Glutamatergic neuron (in vitro differentiated cells): ENCODE measurements around the gene TSPAN18. TPM values are rescaled to one million over a fixed set of nuclear protein-coding genes. Genes with fewer than 3 reads are reported as not detected.

ENCODE experiments used
- DNase-seq: peaks from one replicate; pipeline ENCODE4 v3.0.0; 2022
- H3K27ac Mint-ChIP-seq: one replicate; pipeline ENCODE4 v1.8.0; 2020; ENCODE audit warnings: mild to moderate bottlenecking, mixed read lengths, inconsistent platforms; ENCODE audit not compliant: unreplicated experiment
- H3K27me3 Mint-ChIP-seq: one replicate; pipeline ENCODE4 v1.8.0; 2020; ENCODE audit warnings: mild to moderate bottlenecking, moderate library complexity, mixed read lengths, inconsistent platforms; ENCODE audit not compliant: unreplicated experiment
- H3K36me3 Mint-ChIP-seq: one replicate; pipeline ENCODE4 v1.8.0; 2020; ENCODE audit warnings: mild to moderate bottlenecking, mixed read lengths, inconsistent platforms; ENCODE audit not compliant: unreplicated experiment
- H3K4me1 Mint-ChIP-seq: one replicate; pipeline ENCODE4 v1.8.0; 2020; ENCODE audit warnings: mild to moderate bottlenecking, low read depth, mixed read lengths, inconsistent platforms; ENCODE audit not compliant: unreplicated experiment
- H3K4me3 Mint-ChIP-seq: one replicate; pipeline ENCODE4 v1.8.0; 2020; ENCODE audit warnings: mild to moderate bottlenecking, mixed read lengths, inconsistent platforms; ENCODE audit not compliant: unreplicated experiment
- H3K9me3 Mint-ChIP-seq: one replicate; pipeline ENCODE4 v1.8.0; 2020; ENCODE audit warnings: mild to moderate bottlenecking, moderate library complexity, mixed read lengths, inconsistent platforms; ENCODE audit not compliant: unreplicated experiment
- CTCF ChIP-seq: fragments of 200-600 bp; sonication (generic); IDR thresholded peaks from one replicate; pipeline ENCODE4 v1.5.0; 2021; ENCODE audit not compliant: partially characterized antibody, unreplicated experiment
- total RNA-seq: library from RNA; stranded (reverse); fragmentation: NEBNext Ultra II Directional; extraction: Animal tissue kit (Norgen Biotek cat#: 25700); gene quantifications from one replicate; pipeline ENCODE4 v1.2.1, GENCODE V29; 2021; ENCODE audit not compliant: unreplicated experiment

The TSPAN18 gene
- total RNA-seq, 1 donor from 2014 or later, result 80.4 TPM

DNA sequence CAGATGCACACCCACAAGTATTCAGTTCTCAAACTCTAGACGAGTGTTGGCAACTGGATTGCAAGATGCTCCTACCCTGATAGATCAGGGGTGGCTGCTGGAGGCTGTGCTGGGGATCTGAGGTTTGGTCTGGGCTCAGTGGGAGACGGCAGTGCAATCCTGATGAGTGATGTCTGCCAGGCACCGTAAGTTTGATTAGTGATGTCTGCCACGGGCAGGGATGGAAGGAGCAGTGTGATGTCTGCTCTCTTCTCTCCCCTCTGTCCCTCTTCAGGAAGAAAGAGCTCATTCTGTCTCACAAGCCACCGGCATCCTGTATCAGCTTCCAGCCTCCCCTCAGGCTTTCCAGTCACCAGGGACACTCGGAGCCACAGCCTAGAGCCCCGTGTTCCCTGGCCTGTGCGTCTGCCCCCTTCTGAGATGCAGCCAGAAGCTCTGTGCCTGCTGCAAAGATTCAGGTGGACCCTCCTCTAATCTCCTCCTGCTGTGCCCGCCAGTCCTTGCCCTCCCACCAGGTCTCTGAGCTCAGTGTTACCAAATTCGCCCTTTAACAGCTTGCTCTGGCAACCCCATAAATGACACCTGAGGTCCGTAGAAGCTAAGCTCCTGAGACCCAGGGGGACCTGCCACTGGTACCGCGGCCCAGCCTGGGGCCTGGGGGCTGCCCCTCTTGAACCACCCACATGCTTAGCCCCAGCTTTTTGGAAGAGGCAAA is 204.0 kb downstream of the TSPAN18 start:
- H3K27me3 Mint-ChIP-seq, result peaks cover 25% of the 10 kb centered on the region
- peak overlapping the region; percentile 80 for H3K27ac Mint-ChIP-seq
- no peak for DNase-seq
- H3K4me1 Mint-ChIP-seq, result peaks cover 43% of the 10 kb centered on the region
- H3K9me3 Mint-ChIP-seq, result peaks cover 35% of the 10 kb centered on the region
- TF ChIP-seq CTCF, result no peak
- no peak overlapping the region for H3K4me3 Mint-ChIP-seq
- H3K36me3 Mint-ChIP-seq, result peaks cover 5% of the 10 kb centered on the region

DNA sequence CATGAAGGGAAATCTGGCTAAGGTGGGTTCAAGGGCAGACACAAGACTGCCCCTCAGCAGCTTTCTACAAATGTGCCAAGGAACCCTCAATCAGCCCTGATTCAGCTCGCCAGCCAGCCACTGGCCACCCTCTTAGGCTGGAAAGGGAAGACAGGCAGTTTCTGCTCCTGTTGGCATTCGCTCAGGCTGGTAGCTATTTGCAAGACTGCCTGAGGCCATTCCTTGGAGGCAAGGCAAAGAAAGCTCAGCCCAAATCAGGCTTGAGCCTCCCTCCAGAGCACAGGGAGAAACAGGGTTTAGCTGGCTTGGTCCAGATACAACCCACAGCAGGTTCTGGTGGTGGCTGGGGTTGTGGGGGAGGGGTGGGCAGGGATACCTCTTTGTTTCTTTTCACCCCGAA is 204.7 kb downstream of the TSPAN18 start:
- no peak for TF ChIP-seq CTCF
- peaks cover 48% of the 10 kb centered on the region for H3K4me1 Mint-ChIP-seq
- peaks cover 5% of the 10 kb centered on the region for H3K36me3 Mint-ChIP-seq
- H3K4me3 Mint-ChIP-seq, result no peak overlapping the region
- peaks cover 37% of the 10 kb centered on the region for H3K9me3 Mint-ChIP-seq
- no peak overlapping the region for H3K27ac Mint-ChIP-seq
- H3K27me3 Mint-ChIP-seq, result peaks cover 25% of the 10 kb centered on the region
- DNase-seq, result no peak

DNA sequence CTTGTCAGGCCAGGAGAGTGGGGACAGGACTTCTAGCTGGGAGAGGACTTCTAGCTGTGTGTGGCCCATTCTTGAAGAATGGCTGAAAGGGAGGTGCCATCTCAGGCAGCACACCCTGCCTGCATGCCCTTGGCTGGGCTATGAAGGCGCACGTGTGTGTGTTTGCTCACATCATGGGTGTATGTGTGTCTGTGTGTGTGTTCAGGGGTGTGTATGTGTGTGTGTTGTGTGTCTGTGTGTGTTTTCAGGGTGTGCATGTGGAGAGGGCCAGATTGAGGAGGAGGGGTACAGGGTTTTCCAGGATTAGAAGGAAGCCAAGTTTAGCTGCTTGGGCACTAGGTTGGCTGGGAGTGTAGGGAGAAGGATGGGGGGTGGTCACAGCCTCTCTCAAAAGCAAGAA is 207.3 kb downstream of the TSPAN18 start:
- no peak for TF ChIP-seq CTCF
- H3K4me1 Mint-ChIP-seq, result peaks cover 45% of the 10 kb centered on the region
- peaks cover 33% of the 10 kb centered on the region for H3K9me3 Mint-ChIP-seq
- H3K4me3 Mint-ChIP-seq, result peak overlapping the region; percentile 26
- DNase-seq, result no peak
- peak overlapping the region; percentile 40 for H3K27ac Mint-ChIP-seq
- peaks cover 25% of the 10 kb centered on the region for H3K27me3 Mint-ChIP-seq
- H3K36me3 Mint-ChIP-seq, result peaks cover 5% of the 10 kb centered on the region

GRCh38 chr11:44934735-44935250 is 208.0 kb downstream of the TSPAN18 start:
- Mint-ChIP-seq H3K9me3 (peaks cover 31% of the 10 kb centered on the region), H3K36me3 (peaks cover 5% of the 10 kb centered on the region), H3K27ac (no peak overlapping the region), H3K27me3 (peaks cover 25% of the 10 kb centered on the region), H3K4me3 (no peak overlapping the region), H3K4me1 (peaks cover 48% of the 10 kb centered on the region)
- no peak for TF ChIP-seq CTCF
- no peak for DNase-seq

DNA sequence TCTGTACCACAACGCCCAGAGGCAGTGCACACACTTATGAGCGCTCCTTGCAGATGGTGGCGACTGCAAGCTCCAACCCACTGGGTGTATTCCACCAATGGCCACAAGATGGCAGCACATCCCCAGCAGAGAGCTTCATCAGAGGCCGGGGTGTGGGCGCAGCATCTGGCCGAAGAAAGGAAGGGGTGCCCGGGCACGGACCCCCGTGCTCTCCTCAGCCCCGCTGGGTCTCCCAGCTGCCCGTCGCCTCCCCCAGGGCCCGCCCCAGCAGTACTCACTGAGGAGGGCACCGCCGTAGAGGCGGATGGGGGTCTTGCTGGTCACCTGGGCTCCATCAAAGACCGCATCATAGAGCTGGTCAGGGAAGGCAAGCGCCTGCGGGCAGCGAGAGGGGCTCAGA is 209.8 kb downstream of the TSPAN18 start:
- DNase-seq, result peak; percentile 95
- H3K36me3 Mint-ChIP-seq, result peaks cover 4% of the 10 kb centered on the region
- peaks cover 22% of the 10 kb centered on the region for H3K27me3 Mint-ChIP-seq
- H3K27ac Mint-ChIP-seq, result peak overlapping the region; percentile 8
- peaks cover 18% of the 10 kb centered on the region for H3K9me3 Mint-ChIP-seq
- H3K4me3 Mint-ChIP-seq, result no peak overlapping the region
- TF ChIP-seq CTCF, result peak; percentile 99
- peaks cover 51% of the 10 kb centered on the region for H3K4me1 Mint-ChIP-seq
